Neural progenitor cell (in vitro differentiated cells): ENCODE data around the gene CNGA1. TPM values are rescaled to one million over a fixed set of nuclear protein-coding genes. Genes with fewer than 3 reads are reported as not detected.

Experiments used
- DNase-seq: peaks from one replicate; pipeline ENCODE4 v3.0.0-alpha.2; 2016; ENCODE audit warnings: low spot score
- H2AFZ ChIP-seq: fragments of 200-600 bp; sonication (generic); replicated peaks from 2 replicates; pipeline ENCODE4 v1.6.1; 2016; ENCODE audit warnings: antibody characterized with exemption
- H3F3A ChIP-seq: fragments of 200-600 bp; sonication (generic); 2 replicates; pipeline ENCODE4 v1.6.1; 2016; ENCODE audit warnings: antibody characterized with exemption, low read depth
- H3K27ac ChIP-seq: fragments of 200-600 bp; sonication (generic); 2 replicates; pipeline ENCODE4 v1.5.1; 2016; ENCODE audit warnings: mild to moderate bottlenecking
- H3K27me3 ChIP-seq: fragments of 200-600 bp; sonication (generic); 2 replicates; pipeline ENCODE4 v1.6.1; 2016; ENCODE audit warnings: mild to moderate bottlenecking, moderate library complexity
- H3K36me3 ChIP-seq: fragments of 200-600 bp; sonication (generic); 2 replicates; pipeline ENCODE4 v1.5.1; 2016
- H3K4me1 ChIP-seq: fragments of 200-600 bp; sonication (generic); 2 replicates; pipeline ENCODE4 v1.6.1; 2016; ENCODE audit warnings: mixed run types
- H3K4me2 ChIP-seq: fragments of 200-600 bp; sonication (generic); 2 replicates; pipeline ENCODE4 v1.6.1; 2016
- H3K4me3 ChIP-seq: fragments of 200-600 bp; sonication (generic); 2 replicates; pipeline ENCODE4 v1.5.1; 2016
- H3K79me2 ChIP-seq: fragments of 200-600 bp; sonication (generic); 2 replicates; pipeline ENCODE4 v1.6.1; 2016; ENCODE audit warnings: low read depth
- H3K9ac ChIP-seq: fragments of 200-600 bp; sonication (generic); 2 replicates; pipeline ENCODE4 v1.6.1; 2016
- H3K9me3 ChIP-seq: fragments of 200-600 bp; sonication (generic); 2 replicates; pipeline ENCODE4 v1.5.1; 2016; ENCODE audit warnings: low read depth
- H4K20me1 ChIP-seq: fragments of 200-600 bp; sonication (generic); 2 replicates; pipeline ENCODE4 v1.6.1; 2016; ENCODE audit warnings: low read depth
- H3K27ac Mint-ChIP-seq: 3 replicates; pipeline ENCODE4 v1.8.0; 2021; ENCODE audit warnings: mixed read lengths
- H3K27me3 Mint-ChIP-seq: 2 replicates; pipeline ENCODE4 v1.8.0; 2022; ENCODE audit warnings: low read depth, mild to moderate bottlenecking, inconsistent platforms, moderate library complexity, mixed read lengths; ENCODE audit not compliant: insufficient read depth
- H3K36me3 Mint-ChIP-seq: 3 replicates; pipeline ENCODE4 v1.8.0; 2021; ENCODE audit warnings: mixed read lengths
- H3K4me1 Mint-ChIP-seq: 3 replicates; pipeline ENCODE4 v1.8.0; 2021; ENCODE audit warnings: mixed read lengths
- H3K4me3 Mint-ChIP-seq: 3 replicates; pipeline ENCODE4 v1.8.0; 2021; ENCODE audit warnings: mild to moderate bottlenecking, moderate library complexity, mixed read lengths
- H3K9me3 Mint-ChIP-seq: 3 replicates; pipeline ENCODE4 v1.8.0; 2020; ENCODE audit warnings: mixed read lengths
- EZH2 ChIP-seq: fragments of 200-600 bp; sonication (generic); IDR thresholded peaks from 2 replicates; pipeline ENCODE4 v1.6.1; 2017; ENCODE audit warnings: antibody characterized with exemption, mild to moderate bottlenecking, moderate library complexity
- EZH2phosphoT487 ChIP-seq: fragments of 200-600 bp; sonication (generic); IDR thresholded peaks from 2 replicates; pipeline ENCODE4 v1.6.1; 2017; ENCODE audit warnings: antibody characterized with exemption
- total RNA-seq: library from RNA; depleted of rRNA; stranded (reverse); fragments of >200 nt; gene quantifications from 2 replicates; pipeline ENCODE4 v1.2.3, GENCODE V29; 2015; ENCODE audit warnings: low replicate concordance
- TF ChIP-seq, protein P1 (sequence below): fragments of 200-600 bp; sonication (generic); IDR thresholded peaks from 2 replicates; pipeline ENCODE4 v1.5.1; 2017; ENCODE audit warnings: antibody characterized with exemption, mild to moderate bottlenecking

Gene CNGA1
- total RNA-seq, 1 donor from 2014 or later, result 0.37 TPM

DNA sequence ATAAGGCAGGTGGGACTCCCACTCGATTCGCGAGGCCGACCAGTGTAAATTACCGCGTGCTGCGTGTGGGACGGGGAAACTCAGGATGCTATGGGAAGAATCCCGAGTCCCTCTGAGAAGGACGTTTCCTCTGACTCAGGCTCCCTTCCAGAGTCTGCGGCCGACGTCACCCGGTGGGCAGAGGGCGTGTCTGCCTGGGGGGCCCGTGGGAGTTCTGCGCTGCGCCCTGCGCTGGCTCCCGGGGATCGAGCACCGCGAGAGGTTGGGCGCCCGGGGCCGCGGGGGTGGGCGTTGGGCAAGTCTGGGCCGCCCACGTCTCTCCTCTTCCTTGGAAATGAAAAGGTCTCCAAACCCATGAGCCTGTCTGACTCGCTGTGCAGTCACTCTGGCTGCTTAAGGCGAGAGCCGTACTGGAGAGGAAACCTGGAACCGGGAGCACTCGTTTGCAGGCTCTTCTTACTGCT lies 659 bp upstream of the CNGA1 start:
- Histone ChIP-seq H4K20me1 (no peaks in the 10 kb centered on the region), H3K4me1 (no peaks in the 10 kb centered on the region), H3K9me3 (no peaks in the 10 kb centered on the region), H3K27ac (no peak overlapping the region), H3K4me3 (peak overlapping the region; percentile 66), H3F3A (peaks cover 9% of the 10 kb centered on the region), H3K9ac (no peak overlapping the region), H3K79me2 (no peaks in the 10 kb centered on the region), H3K27me3 (peaks cover 27% of the 10 kb centered on the region), H3K4me2 (peak overlapping the region; percentile 81), H2AFZ (peak overlapping the region; percentile 92), H3K36me3 (no peaks in the 10 kb centered on the region)
- peak overlapping the region; percentile 84 for H3K4me3 Mint-ChIP-seq
- peaks cover 5% of the 10 kb centered on the region for H3K4me1 Mint-ChIP-seq
- H3K36me3 Mint-ChIP-seq, result no peaks in the 10 kb centered on the region
- peak; percentile 61 for DNase-seq
- TF ChIP-seq EZH2phosphoT487, result no peak
- TF ChIP-seq, protein P1, sequence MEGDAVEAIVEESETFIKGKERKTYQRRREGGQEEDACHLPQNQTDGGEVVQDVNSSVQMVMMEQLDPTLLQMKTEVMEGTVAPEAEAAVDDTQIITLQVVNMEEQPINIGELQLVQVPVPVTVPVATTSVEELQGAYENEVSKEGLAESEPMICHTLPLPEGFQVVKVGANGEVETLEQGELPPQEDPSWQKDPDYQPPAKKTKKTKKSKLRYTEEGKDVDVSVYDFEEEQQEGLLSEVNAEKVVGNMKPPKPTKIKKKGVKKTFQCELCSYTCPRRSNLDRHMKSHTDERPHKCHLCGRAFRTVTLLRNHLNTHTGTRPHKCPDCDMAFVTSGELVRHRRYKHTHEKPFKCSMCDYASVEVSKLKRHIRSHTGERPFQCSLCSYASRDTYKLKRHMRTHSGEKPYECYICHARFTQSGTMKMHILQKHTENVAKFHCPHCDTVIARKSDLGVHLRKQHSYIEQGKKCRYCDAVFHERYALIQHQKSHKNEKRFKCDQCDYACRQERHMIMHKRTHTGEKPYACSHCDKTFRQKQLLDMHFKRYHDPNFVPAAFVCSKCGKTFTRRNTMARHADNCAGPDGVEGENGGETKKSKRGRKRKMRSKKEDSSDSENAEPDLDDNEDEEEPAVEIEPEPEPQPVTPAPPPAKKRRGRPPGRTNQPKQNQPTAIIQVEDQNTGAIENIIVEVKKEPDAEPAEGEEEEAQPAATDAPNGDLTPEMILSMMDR, result no peak
- TF ChIP-seq EZH2, result no peak
- peaks cover 33% of the 10 kb centered on the region for H3K27me3 Mint-ChIP-seq
- H3K27ac Mint-ChIP-seq, result no peak overlapping the region
- H3K9me3 Mint-ChIP-seq, result peaks cover 6% of the 10 kb centered on the region

DNA sequence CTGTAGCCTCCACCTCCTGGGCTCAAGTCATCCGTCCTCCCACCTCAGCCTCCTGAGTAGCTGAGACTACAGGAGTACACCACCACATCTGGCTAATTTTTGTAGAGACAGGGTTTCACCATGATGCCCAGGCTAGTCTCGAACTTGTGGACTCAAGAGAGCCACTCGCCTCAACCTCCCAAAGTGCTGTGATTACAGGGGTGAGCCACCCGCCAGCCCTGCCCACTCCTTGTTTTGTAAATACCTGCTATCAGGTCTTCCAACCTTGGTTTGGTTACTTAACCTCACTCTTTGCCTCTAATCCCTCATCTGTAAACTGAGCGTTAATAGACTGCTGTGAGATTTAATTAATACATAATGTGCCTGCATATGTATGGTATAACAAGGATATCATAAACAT lies 803 bp downstream of the CNGA1 start:
- Histone ChIP-seq H3K9me3 (no peaks in the 10 kb centered on the region), H3F3A (peaks cover 9% of the 10 kb centered on the region), H4K20me1 (no peaks in the 10 kb centered on the region), H3K36me3 (no peaks in the 10 kb centered on the region), H3K4me2 (peak overlapping the region; percentile 81), H3K27me3 (peaks cover 27% of the 10 kb centered on the region), H3K27ac (no peak overlapping the region), H3K79me2 (no peaks in the 10 kb centered on the region), H3K9ac (no peak overlapping the region), H2AFZ (no peak overlapping the region), H3K4me3 (peak overlapping the region; percentile 66), H3K4me1 (no peaks in the 10 kb centered on the region)
- Mint-ChIP-seq H3K4me1 (peaks cover 5% of the 10 kb centered on the region), H3K4me3 (peak overlapping the region; percentile 84), H3K27me3 (peaks cover 33% of the 10 kb centered on the region), H3K9me3 (peaks cover 20% of the 10 kb centered on the region), H3K36me3 (no peaks in the 10 kb centered on the region), H3K27ac (no peak overlapping the region)
- DNase-seq, result no peak
- TF ChIP-seq EZH2phosphoT487, result no peak
- TF ChIP-seq, protein P1, result no peak
- no peak for TF ChIP-seq EZH2

DNA sequence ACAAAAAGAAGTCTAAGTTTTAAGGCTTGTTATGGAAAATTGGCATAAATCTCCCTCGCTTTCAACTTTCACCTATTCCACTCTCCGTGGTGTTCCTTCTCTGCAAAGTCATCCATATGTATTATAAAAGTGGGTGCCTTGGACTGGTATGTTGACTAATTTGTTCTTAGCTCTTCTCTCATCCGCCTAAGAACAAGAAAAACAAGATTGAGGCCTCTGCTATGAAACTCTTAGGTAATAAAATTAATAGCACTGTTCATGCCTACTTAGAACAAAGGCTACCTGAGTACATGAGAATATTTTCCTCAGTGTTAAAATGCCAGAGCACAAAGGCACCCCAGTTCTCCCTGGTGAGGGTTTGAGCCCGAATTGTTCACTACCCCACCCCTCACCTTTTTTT lies 1.3 kb downstream of the CNGA1 start:
- TF ChIP-seq EZH2, result no peak
- TF ChIP-seq EZH2phosphoT487, result no peak
- TF ChIP-seq, protein P1, result no peak
- peaks cover 33% of the 10 kb centered on the region for H3K27me3 Mint-ChIP-seq
- H3K4me1 ChIP-seq, result no peaks in the 10 kb centered on the region
- H3K27ac Mint-ChIP-seq, result no peak overlapping the region
- H4K20me1 ChIP-seq, result no peaks in the 10 kb centered on the region
- no peak overlapping the region for H3K27ac ChIP-seq
- H3F3A ChIP-seq, result peaks cover 9% of the 10 kb centered on the region
- peaks cover 27% of the 10 kb centered on the region for H3K27me3 ChIP-seq
- DNase-seq, result no peak
- peaks cover 5% of the 10 kb centered on the region for H3K4me1 Mint-ChIP-seq
- H3K4me3 Mint-ChIP-seq, result no peak overlapping the region
- no peak overlapping the region for H2AFZ ChIP-seq
- H3K9me3 ChIP-seq, result no peaks in the 10 kb centered on the region
- no peak overlapping the region for H3K9ac ChIP-seq
- no peaks in the 10 kb centered on the region for H3K36me3 Mint-ChIP-seq
- peaks cover 23% of the 10 kb centered on the region for H3K9me3 Mint-ChIP-seq
- H3K4me3 ChIP-seq, result no peak overlapping the region
- no peaks in the 10 kb centered on the region for H3K36me3 ChIP-seq
- no peak overlapping the region for H3K4me2 ChIP-seq
- H3K79me2 ChIP-seq, result no peaks in the 10 kb centered on the region
